Adrenal gland (tissue), 5 donors: ENCODE data around the gene FGD5.

Experiments used
- POLR2A ChIP-seq, 2 donors: fragments of 450-650 bp; IDR thresholded peaks; one replicate each; pipeline ENCODE4 v1.6.1; 2017; ENCODE audit warnings: antibody characterized with exemption in 2 of 2, mild to moderate bottlenecking in 2 of 2, moderate library complexity in 1 of 2
- TF ChIP-seq, protein P1 (sequence below), 6 experiments: fragments of 450-650 bp in 4 of 6; fragments of 200-600 bp in 2 of 6; sonication (generic) in 1 of 6; IDR thresholded peaks; 1 replicate in 5 of 6; 2 replicates in 1 of 6; pipeline versions ENCODE4 v1.5.1 to v1.8.0; 2016 to 2021; ENCODE audit warnings: antibody characterized with exemption in 6 of 6, mild to moderate bottlenecking in 2 of 6, moderate library complexity in 1 of 6
- donor health status: DM: no; HTN: no; CAD: no.

DNA sequence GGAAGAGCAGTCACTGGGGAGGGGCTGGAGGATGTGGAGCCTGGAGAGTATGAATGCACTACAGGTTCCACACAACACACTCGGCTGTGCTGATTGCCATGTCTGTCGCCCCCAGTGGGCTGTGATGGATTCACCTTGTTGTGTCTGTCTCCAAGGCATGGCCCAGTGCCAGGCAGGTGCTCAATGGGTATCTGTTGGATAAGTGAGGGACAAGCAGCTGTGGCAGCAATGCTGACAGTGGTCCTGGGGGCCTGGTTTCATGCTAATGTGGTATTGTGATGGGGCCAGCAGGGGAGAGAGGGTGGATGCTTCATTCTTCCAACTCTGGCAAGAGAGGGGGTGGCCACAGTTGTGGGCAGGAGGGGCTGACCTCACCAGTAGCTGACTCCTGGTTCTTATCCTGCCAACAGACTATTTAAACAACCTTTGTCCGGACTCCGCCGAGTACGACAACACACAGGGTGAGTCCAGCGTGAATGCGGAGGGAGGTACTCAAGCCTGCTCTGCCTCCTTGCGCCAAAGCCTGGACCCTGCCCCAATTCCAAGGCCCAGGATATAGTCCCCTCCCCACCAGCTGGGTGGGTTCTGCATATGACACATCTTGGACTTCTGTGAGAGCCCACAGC, 81.3 kb downstream of the FGD5 start:
- TF ChIP-seq POLR2A (IDR thresholded peaks at IDR 0.05): no peak
- TF ChIP-seq, protein P1, sequence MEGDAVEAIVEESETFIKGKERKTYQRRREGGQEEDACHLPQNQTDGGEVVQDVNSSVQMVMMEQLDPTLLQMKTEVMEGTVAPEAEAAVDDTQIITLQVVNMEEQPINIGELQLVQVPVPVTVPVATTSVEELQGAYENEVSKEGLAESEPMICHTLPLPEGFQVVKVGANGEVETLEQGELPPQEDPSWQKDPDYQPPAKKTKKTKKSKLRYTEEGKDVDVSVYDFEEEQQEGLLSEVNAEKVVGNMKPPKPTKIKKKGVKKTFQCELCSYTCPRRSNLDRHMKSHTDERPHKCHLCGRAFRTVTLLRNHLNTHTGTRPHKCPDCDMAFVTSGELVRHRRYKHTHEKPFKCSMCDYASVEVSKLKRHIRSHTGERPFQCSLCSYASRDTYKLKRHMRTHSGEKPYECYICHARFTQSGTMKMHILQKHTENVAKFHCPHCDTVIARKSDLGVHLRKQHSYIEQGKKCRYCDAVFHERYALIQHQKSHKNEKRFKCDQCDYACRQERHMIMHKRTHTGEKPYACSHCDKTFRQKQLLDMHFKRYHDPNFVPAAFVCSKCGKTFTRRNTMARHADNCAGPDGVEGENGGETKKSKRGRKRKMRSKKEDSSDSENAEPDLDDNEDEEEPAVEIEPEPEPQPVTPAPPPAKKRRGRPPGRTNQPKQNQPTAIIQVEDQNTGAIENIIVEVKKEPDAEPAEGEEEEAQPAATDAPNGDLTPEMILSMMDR (IDR thresholded peaks at IDR 0.05): no peak
